ENCODE results near the gene ARL3.
"Not testable (repeated sequence)": the region's sequence is repeated elsewhere in the genome, so short reads cannot be mapped to it uniquely, and the experiment has no call there.

The ARL3 gene

DNA sequence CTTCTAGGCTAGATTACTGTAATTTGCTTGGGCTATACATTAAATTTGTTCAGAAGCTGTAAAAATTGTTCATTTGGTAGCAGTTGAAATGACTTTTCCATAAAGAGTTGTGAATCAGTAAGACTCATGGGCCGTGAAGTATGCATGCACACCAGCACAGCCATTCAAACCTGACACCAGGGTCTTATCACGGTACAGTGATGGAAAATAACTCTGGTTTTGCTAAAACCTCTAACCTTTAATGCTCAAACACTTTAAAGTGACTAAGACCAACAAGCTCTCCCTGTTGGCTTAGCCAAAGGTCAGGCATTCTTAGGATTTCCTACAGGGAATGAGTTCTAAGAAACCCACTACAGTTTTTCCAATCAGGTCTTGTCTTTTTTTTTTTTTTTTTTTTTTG, 11.5 kb downstream of the ARL3 start:
- POLR2A ChIA-PET = no interaction called here
- TF ChIP-seq, protein P1, sequence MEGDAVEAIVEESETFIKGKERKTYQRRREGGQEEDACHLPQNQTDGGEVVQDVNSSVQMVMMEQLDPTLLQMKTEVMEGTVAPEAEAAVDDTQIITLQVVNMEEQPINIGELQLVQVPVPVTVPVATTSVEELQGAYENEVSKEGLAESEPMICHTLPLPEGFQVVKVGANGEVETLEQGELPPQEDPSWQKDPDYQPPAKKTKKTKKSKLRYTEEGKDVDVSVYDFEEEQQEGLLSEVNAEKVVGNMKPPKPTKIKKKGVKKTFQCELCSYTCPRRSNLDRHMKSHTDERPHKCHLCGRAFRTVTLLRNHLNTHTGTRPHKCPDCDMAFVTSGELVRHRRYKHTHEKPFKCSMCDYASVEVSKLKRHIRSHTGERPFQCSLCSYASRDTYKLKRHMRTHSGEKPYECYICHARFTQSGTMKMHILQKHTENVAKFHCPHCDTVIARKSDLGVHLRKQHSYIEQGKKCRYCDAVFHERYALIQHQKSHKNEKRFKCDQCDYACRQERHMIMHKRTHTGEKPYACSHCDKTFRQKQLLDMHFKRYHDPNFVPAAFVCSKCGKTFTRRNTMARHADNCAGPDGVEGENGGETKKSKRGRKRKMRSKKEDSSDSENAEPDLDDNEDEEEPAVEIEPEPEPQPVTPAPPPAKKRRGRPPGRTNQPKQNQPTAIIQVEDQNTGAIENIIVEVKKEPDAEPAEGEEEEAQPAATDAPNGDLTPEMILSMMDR (IDR thresholded peaks at IDR 0.05; ENCODE audit: insufficient read depth, low read length, missing control alignments) = no peak
- CTCF ChIA-PET = interaction anchor here (1.0 to 4.2 kb wide), 4 partner anchors 24 to 29 kb away, joined by 3 to 26 read pairs (median 4); no protein-coding TSS in a partner anchor
- H3K4me3 ChIP-seq (ENCODE audit: low read depth, low read length) = no peak overlapping the region
- DNase-seq (ENCODE audit: low read depth, low spot score) = no peak

DNA sequence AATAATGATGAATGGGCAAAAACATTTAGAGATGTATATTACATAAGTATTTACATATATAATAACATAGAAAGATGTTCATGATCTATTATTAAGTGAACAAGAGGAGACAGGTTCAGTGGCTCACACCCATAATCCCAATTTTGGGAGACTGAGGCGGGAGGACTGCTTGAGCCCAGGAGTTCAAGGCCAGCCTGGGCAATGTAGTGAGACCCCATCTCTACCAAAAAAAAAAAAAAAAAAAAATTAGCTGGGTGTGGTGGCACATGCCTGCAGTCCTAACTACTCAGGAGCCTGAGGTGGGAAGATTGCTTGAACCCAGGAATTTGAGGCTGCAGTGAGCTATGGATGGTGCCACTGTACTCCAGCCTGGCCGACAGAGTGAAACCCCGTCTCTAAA, 12.4 kb downstream of the ARL3 start:
- no peak overlapping the region for H3K4me3 ChIP-seq (ENCODE audit: low read depth, low read length)
- ChIA-PET POLR2A (interaction anchor here (0.7 kb wide), 1 partner anchor 16 kb away, joined by 3 read pairs; no protein-coding TSS in a partner anchor), CTCF (interaction anchor here (1.0 to 4.2 kb wide), 4 partner anchors 12 to 28 kb away, joined by 3 to 26 read pairs (median 4); partner anchors contain the start of gene ARL3)
- no peak for DNase-seq (ENCODE audit: low read depth, low spot score)
- TF ChIP-seq, protein P1 (IDR thresholded peaks at IDR 0.05; ENCODE audit: insufficient read depth, low read length, missing control alignments) = no peak

DNA sequence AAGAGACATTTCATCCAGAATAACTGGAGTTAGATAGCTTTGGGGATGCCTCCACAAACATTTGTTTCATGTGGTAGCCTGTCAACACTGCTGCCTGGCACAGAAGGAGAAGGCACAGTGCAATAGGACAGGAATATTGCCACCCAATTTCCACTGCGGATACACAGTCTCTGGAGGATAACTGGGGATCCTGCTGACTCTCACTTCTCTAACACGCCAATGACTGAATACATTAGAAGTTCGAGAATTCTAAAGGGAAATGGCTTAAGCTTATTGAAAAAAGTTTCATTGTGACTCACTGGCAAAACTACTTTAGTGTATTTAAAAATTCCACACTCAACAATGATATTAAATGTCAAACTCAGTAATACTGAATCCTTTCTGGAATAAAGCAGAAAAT, 12.9 kb downstream of the ARL3 start:
- TF ChIP-seq, protein P1 (IDR thresholded peaks at IDR 0.05; ENCODE audit: insufficient read depth, low read length, missing control alignments) = no peak
- ChIA-PET CTCF (interaction anchor here (1.0 to 4.2 kb wide), 2 partner anchors 12 to 22 kb away, joined by 4 to 26 read pairs; partner anchors contain the start of gene ARL3), POLR2A (interaction anchor here (0.7 kb wide), 1 partner anchor 15 kb away, joined by 3 read pairs; no protein-coding TSS in a partner anchor)
- no peak overlapping the region for H3K4me3 ChIP-seq (ENCODE audit: low read depth, low read length)
- no peak for DNase-seq (ENCODE audit: low read depth, low spot score)

DNA sequence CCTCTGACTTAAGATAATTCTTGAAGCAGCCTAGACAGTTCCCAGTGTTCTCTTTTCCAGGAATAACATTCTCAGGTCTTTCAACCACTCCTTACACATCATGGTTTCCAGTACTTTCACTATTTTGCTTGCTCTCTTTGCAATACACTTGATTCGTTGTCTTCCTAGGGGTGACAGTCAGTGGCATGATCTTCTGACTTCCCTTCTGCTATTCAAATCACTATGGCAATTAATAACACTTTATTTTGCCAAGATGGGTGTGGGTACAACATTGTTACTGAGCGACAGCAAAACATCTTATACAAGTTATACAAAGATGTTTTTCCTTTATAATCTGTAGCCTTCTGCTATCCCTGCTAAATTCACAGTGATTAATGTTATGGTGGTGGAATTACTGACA, 15.3 kb downstream of the ARL3 start:
- no peak overlapping the region for H3K4me3 ChIP-seq (ENCODE audit: low read depth, low read length)
- TF ChIP-seq, protein P1 (IDR thresholded peaks at IDR 0.05; ENCODE audit: insufficient read depth, low read length, missing control alignments) = no peak
- POLR2A ChIA-PET = no interaction called here
- CTCF ChIA-PET = interaction anchor here (0.8 to 2.8 kb wide), 2 partner anchors 10 to 20 kb away, joined by 3 to 27 read pairs; no protein-coding TSS in a partner anchor
- no peak for DNase-seq (ENCODE audit: low read depth, low spot score)

DNA sequence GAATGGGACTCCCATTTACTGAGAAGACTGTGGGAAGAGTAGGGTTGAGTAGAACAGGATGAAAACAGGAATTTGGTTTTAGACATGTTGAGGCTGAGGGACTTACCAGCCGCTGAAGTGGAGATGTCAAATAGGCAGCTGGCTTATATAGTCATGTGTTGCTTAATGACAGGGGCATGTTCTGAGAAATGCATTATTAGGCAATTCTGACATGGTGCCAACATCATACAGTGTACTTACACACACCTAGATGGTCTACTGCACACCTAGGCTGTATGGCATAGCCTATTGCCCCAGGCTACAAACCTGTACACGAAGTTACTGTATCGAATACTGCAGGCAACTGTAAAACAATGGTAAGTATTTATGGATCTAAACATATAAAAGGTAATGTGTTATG, 17.5 kb downstream of the ARL3 start:
- TF ChIP-seq, protein P1 (IDR thresholded peaks at IDR 0.05; ENCODE audit: insufficient read depth, low read length, missing control alignments) = no peak
- CTCF ChIA-PET = interaction anchor here (1.4 kb wide), 1 partner anchor 19 kb away, joined by 5 read pairs; no protein-coding TSS in a partner anchor
- H3K4me3 ChIP-seq (ENCODE audit: low read depth, low read length) = no peak overlapping the region
- DNase-seq (ENCODE audit: low read depth, low spot score) = no peak
- POLR2A ChIA-PET = no interaction called here

DNA sequence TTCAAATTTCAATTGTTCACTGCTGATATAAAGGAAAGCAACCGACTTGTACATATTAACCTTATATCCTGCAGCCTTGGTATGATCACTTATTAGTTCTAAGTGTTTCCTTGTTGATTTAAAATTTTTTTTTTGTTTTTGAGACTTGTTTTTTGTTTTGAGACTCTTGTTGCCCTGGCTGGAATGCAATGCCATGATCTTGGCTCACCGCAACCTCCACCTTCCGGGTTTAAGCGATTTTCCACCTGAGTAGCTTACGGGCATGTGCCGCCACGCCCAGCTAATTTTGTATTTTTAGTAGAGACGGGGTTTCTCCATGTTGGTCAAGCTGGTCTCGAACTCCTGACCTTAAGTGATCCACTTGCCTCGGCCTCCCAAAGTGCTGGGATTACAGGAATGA, 18.8 kb downstream of the ARL3 start:
- H3K4me3 ChIP-seq (ENCODE audit: low read depth, low read length); DNase-seq (ENCODE audit: low read depth, low spot score); POLR2A ChIA-PET; CTCF ChIA-PET: not testable (repeated sequence)

Data from AG04449 (cell line).